Lower leg skin (tissue), 3 donors: ENCODE data around the gene LRP1B.

Source experiments
- POLR2A ChIP-seq, 2 donors: fragments of 450-650 bp; IDR thresholded peaks; one replicate each; pipeline ENCODE4 v1.6.1; 2016 to 2017; ENCODE audit warnings: antibody characterized with exemption in 2 of 2, mild to moderate bottlenecking in 1 of 2, moderate library complexity in 1 of 2
- TF ChIP-seq, protein P1 (sequence below), 3 donors: fragments of 450-650 bp; IDR thresholded peaks; one replicate each; pipeline ENCODE4 v1.5.1; 2016; ENCODE audit warnings: antibody characterized with exemption in 3 of 3, mild to moderate bottlenecking in 3 of 3, moderate library complexity in 2 of 3

DNA sequence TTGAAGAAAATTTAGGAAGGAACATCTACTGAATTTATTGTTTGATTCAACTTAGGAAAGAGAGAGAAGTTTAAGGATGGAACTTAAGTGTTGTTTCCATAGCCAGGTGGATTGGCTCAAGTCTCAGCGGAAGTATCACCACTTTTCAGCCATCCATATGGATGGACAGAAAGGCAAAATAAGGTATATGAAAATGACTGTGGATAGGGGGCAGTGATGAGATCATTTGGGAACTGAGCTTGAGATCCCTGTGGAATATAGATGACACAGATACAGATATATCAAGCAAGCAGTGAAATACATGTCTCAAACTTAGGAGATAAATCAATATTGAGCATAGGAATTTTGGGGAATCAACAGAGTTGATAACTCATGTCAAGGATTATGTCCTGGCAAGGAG lies 1887.9 kb downstream of the LRP1B start:
- no peak for TF ChIP-seq POLR2A (IDR thresholded peaks at IDR 0.05)
- TF ChIP-seq, protein P1, sequence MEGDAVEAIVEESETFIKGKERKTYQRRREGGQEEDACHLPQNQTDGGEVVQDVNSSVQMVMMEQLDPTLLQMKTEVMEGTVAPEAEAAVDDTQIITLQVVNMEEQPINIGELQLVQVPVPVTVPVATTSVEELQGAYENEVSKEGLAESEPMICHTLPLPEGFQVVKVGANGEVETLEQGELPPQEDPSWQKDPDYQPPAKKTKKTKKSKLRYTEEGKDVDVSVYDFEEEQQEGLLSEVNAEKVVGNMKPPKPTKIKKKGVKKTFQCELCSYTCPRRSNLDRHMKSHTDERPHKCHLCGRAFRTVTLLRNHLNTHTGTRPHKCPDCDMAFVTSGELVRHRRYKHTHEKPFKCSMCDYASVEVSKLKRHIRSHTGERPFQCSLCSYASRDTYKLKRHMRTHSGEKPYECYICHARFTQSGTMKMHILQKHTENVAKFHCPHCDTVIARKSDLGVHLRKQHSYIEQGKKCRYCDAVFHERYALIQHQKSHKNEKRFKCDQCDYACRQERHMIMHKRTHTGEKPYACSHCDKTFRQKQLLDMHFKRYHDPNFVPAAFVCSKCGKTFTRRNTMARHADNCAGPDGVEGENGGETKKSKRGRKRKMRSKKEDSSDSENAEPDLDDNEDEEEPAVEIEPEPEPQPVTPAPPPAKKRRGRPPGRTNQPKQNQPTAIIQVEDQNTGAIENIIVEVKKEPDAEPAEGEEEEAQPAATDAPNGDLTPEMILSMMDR (IDR thresholded peaks at IDR 0.05) = no peak
